ENCODE measurements around the gene EXOC3L2. TPM values are rescaled to one million over a fixed set of nuclear protein-coding genes. Genes with fewer than 3 reads are reported as not detected.
A peak's percentile ranks its signal among the peaks of the same experiment; 100 is the strongest.

Gene EXOC3L2
- total RNA-seq, 1 donor from 2014 or later: 6.1 TPM

DNA sequence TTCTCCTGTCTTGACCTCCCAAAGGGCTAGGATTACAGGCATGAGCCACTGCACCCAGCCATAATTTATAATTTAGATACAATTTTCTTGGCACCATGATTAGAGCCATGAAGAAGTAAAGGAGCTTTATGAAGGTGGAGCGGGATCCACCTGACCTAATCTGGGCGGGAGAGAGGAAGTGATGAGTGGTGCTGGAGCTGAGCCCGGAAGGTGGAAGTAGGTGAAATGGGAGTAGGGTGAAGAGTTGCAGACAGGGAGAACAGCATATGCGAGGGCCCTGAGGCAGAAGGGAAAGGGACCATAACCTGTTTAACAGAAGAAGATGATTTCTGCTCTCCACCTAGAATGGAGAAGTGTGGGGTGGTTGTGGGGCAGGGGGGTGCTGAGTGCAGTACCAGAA lies 62.4 kb downstream of the EXOC3L2 start:
- no peak overlapping the region for H3K27ac ChIP-seq
- intact Hi-C loops (cut with DNase I): no loop called here
- TF ChIP-seq POLR2AphosphoS5 (IDR thresholded peaks at IDR 0.05; ENCODE audit: insufficient read depth in 1 of 2, low read depth in 1 of 2) (no peak), POLR2A (IDR thresholded peaks at IDR 0.05) (no peak)
- TF ChIP-seq, protein P1, sequence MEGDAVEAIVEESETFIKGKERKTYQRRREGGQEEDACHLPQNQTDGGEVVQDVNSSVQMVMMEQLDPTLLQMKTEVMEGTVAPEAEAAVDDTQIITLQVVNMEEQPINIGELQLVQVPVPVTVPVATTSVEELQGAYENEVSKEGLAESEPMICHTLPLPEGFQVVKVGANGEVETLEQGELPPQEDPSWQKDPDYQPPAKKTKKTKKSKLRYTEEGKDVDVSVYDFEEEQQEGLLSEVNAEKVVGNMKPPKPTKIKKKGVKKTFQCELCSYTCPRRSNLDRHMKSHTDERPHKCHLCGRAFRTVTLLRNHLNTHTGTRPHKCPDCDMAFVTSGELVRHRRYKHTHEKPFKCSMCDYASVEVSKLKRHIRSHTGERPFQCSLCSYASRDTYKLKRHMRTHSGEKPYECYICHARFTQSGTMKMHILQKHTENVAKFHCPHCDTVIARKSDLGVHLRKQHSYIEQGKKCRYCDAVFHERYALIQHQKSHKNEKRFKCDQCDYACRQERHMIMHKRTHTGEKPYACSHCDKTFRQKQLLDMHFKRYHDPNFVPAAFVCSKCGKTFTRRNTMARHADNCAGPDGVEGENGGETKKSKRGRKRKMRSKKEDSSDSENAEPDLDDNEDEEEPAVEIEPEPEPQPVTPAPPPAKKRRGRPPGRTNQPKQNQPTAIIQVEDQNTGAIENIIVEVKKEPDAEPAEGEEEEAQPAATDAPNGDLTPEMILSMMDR (IDR thresholded peaks at IDR 0.05): no peak
- peaks cover 30% of the 10 kb centered on the region for H3K4me1 ChIP-seq
- no peak for DNase-seq (ENCODE audit: extremely low spot score in 2 of 2)
- H3K36me3 ChIP-seq: peaks cover 0 to 11% of the 10 kb centered on the region in 2 donors
- H3K9me3 ChIP-seq: no peaks in the 10 kb centered on the region
- no peaks in the 10 kb centered on the region for H3K27me3 ChIP-seq
- no peak overlapping the region for H3K4me3 ChIP-seq

DNA sequence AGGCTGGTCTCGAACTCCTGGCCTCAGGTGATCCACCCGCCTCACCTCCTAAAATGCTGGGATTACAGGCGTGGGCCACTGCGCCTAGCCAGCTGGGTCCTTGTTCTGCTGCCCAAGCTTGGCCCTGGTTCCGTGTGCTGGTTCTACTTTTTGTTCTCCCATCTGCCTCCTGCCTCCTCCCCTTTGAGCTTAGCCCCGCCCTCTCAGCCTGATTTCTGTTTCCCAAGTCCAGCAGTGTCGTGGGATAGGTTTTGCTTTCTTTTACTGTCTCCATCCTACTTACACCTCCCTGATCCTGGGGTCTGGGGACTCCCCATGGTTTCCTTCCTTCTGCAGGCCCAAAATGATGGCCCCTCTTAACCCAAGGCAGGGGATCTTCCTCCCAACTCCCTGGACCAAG lies 64.3 kb downstream of the EXOC3L2 start:
- intact Hi-C loops (cut with DNase I): no loop called here
- H3K4me3 ChIP-seq: no peak overlapping the region
- no peaks in the 10 kb centered on the region for H3K27me3 ChIP-seq
- TF ChIP-seq POLR2AphosphoS5 (IDR thresholded peaks at IDR 0.05; ENCODE audit: insufficient read depth in 1 of 2, low read depth in 1 of 2): no peak
- no peak for TF ChIP-seq POLR2A (IDR thresholded peaks at IDR 0.05)
- TF ChIP-seq, protein P1 (IDR thresholded peaks at IDR 0.05): no peak
- H3K4me1 ChIP-seq: peaks cover 43% of the 10 kb centered on the region
- no peaks in the 10 kb centered on the region for H3K9me3 ChIP-seq
- DNase-seq (ENCODE audit: extremely low spot score in 2 of 2): no peak
- H3K27ac ChIP-seq: no peak overlapping the region
- peaks cover 0 to 11% of the 10 kb centered on the region in 2 donors for H3K36me3 ChIP-seq

DNA sequence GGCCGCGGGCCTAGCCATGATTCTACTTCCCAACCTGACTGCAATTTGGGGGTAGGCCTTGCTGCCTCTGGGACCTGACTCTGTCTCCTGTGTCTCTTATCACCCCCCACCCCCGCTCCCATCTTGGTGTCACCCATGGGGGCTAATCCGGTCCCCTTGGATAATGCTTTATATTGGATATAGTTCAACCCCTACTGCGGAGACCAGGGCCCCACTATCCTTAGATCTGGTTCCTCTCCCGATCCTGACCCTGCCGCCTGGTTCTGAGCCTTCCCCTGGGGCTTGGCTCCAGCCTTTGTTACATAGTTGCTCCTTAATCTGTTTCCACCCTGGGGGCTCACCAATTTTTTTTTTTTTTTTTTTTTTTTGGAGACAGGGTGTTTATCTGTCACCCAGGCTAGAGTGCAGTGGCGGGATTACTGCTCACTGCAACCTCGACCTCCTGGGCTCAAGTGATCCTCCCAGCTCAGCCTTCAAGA lies 65.3 kb downstream of the EXOC3L2 start:
- no peaks in the 10 kb centered on the region for H3K27me3 ChIP-seq
- no peak for DNase-seq (ENCODE audit: extremely low spot score in 2 of 2)
- peak overlapping the region; percentile 67 to 89 for H3K4me3 ChIP-seq
- intact Hi-C loops (cut with DNase I): loop anchor here (5.0 kb wide), 1 partner anchor 288 kb away; the partner anchor contains the start of gene TOMM40
- H3K27ac ChIP-seq: peak overlapping the region; percentile 78
- H3K36me3 ChIP-seq: peaks cover 0 to 11% of the 10 kb centered on the region in 2 donors
- H3K9me3 ChIP-seq: no peaks in the 10 kb centered on the region
- peaks cover 43% of the 10 kb centered on the region for H3K4me1 ChIP-seq
- no peak for TF ChIP-seq POLR2AphosphoS5 (IDR thresholded peaks at IDR 0.05; ENCODE audit: insufficient read depth in 1 of 2, low read depth in 1 of 2)
- TF ChIP-seq, protein P1 (IDR thresholded peaks at IDR 0.05): no peak
- TF ChIP-seq POLR2A (IDR thresholded peaks at IDR 0.05): no peak

DNA sequence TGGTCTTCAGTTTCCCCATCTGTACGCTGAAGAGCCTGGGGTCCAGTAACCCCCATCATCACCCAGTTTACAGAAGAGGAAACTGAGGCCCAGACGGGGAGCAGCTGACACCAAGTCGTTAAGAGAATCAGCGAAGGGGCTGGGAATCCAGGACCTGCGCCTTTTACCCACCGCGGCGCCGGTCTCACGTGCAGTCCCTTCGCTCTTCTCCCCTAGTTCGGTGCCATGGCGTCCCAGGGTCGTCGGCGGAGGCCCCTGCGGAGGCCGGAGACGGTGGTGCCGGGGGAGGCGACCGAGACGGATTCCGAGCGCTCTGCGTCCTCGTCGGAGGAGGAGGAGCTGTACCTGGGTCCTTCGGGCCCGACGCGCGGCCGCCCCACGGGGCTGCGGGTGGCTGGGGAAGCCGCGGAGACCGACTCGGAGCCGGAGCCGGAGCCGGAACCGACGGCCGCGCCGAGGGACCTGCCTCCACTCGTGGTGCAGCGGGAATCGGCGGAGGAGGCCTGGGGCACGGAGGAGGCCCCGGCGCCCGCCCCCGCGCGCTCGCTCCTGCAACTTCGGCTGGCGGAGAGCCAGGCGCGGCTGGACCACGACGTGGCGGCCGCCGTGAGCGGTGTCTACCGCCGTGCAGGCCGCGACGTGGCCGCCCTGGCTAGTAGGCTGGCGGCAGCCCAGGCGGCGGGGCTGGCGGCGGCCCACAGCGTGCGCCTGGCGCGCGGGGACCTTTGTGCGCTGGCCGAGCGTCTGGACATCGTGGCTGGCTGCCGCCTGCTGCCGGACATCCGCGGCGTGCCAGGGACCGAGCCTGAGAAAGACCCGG lies 65.9 kb downstream of the EXOC3L2 start:
- intact Hi-C loops (cut with DNase I): loop anchor here (5.0 kb wide), 1 partner anchor 287 kb away; the partner anchor contains the start of gene TOMM40
- Histone ChIP-seq H3K36me3 (peaks cover 0 to 11% of the 10 kb centered on the region in 2 donors), H3K4me1 (peaks cover 43% of the 10 kb centered on the region), H3K27me3 (no peaks in the 10 kb centered on the region), H3K27ac (peak overlapping the region; percentile 78), H3K4me3 (peak overlapping the region; percentile 67 to 89), H3K9me3 (no peaks in the 10 kb centered on the region)
- TF ChIP-seq, protein P1 (IDR thresholded peaks at IDR 0.05): no peak
- TF ChIP-seq POLR2A (IDR thresholded peaks at IDR 0.05) (no peak), POLR2AphosphoS5 (IDR thresholded peaks at IDR 0.05; ENCODE audit: insufficient read depth in 1 of 2, low read depth in 1 of 2) (no peak)
- DNase-seq (ENCODE audit: extremely low spot score in 2 of 2): no peak
